ENCODE results near the gene DNER. TPM values are rescaled to one million over a fixed set of nuclear protein-coding genes. Genes with fewer than 3 reads are reported as not detected.
"Not testable (repeated sequence)": the region's sequence is repeated elsewhere in the genome, so short reads cannot be mapped to it uniquely, and the experiment has no call there.

DNER gene
- total RNA-seq, 1 donor from 2014 or later = 1.3 TPM

DNA sequence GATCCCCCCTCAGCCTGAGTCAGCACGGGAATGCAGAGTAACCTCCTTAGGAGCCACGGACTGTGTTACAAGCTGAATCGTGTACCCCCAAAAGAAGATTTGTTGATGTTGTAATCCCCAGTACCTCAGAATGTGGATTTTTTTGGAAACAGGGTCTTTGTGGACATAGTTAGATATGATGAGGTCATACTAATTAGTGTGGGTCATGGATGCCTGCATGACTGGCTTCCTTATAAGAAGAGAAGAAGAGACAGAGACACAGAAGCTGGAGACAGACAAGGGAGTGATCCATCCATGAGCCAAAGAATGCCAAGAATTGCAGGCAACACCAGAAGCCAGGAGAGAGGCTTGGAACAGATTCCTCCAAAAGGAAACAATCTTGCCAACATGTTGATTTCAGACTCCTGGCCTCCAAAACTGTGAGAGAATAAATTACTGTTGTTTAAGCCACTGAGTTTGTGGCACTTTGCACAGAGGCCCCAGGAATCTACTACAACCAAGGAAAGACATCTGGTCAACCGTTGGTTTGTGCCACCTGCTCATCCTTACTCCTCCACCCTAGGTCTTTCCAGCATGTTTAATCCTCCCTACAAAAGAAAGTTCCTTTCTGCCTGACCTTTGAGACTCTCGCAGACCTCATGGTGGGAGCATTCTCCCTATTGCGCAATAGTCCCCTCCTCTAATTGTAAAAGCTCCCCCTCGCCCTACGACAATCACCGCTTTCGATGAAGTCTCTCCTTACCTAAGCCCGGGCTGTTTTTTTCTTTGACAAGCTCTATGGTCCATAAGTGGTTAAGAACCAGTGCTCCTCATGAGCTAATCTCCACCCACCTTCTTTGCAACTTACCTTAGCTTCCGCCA, 91.6 kb downstream of the DNER start:
- no peak for DNase-seq (ENCODE audit: low spot score)

DNA sequence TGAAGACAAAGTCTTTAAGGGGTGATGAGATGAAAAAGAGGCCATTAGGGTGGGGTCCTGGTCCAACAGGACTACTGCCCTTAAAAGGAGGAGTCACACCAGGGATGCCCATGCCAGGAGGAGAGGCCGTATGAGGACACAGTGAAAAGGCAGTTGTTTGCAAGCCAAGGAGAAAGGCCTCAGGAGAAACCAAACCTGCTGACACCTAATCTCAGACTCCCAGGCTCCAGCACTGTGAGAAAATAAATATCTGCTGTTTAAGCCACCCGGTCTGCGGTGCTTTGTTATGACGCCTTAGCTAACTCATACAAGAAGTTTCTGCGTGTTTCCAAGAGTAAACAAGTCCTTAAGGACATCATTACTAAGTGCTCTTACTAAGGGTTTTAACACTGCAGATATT, 93.6 kb downstream of the DNER start:
- no peak for DNase-seq (ENCODE audit: low spot score)

DNA sequence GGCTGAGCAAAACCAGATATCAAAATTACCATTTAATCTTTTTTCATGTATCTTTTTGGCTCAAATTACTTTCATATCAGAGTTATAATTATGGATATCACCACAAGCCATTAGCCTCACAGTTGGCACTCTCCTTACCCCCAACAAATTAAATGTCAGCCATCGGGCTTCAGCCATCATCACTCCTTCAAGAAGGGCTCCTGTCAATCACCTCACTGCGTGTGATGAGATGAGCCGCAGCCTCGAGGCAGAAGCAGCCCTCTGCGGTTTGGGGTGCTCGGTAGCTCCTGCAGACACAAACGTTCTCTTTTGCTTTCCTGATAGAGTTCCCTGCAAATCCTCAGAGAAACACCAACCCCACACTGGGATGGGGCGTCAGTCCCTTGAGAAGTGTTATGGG, 94.1 kb downstream of the DNER start:
- DNase-seq (ENCODE audit: low spot score) = no peak

DNA sequence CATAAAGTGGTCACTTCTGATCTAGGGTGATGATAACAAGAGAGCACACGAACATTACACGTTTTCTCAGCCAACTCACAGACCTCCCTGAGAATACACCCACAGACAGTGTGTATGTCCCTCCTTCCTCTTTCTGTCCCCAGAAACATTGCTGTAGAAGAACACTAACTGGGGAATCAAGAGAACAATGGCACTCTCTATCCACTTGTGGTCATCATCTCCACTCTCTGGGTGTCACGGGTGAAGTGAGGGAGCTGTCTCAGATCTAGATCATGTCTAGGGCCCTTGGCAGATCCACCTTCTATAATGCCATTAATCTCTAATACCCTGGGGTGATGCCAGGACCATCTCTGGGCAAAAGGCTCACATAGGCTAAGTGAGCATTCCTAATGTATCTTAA, 97.9 kb downstream of the DNER start:
- DNase-seq (ENCODE audit: low spot score) = no peak

DNA sequence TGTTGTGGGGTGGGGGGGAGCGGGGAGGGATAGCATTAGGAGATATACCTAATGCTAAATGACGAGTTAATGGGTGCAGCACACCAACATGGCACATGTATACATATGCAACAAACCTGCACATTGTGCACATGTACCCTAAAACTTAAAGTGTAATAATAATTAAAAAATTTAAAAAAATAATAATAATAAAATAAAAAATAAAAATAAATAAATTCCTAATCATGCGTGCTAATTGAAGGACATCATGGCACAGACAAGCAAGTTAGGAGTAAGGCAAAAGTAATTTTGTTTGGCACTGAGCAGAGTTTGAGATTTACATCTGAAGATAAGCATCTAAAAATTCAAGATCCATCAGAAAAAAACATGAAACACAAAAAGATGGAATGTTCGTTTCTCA, 100.3 kb downstream of the DNER start:
- DNase-seq (ENCODE audit: low spot score) = not testable (repeated sequence)

DNA sequence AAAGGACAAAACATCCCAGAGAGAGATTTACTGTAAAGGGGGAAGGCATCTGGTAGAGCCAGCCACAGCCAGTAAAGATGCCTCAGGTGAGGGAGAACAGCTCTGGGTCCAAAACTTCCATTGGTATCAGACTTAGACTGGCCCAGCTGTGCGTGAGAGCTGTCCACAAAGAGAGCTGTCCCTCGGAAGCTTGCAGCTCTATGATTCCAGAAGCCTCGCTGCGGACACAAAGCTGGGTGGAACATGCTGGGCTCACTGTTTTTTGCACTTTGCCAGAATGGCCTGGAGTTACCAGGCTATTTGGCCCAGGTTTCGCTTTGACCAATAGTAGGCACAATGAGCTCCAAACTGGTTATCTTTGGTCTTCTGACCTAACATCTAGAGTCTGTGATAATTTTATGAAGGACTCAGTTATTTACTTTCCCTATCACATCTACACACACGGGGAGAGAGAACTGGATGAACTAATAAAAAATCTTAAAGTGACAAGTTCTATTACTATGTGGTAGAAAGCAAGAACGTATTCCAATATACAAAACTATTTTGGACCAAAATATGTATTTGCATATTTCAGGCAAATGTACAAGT, 101.9 kb downstream of the DNER start:
- no peak for DNase-seq (ENCODE audit: low spot score)

DNA sequence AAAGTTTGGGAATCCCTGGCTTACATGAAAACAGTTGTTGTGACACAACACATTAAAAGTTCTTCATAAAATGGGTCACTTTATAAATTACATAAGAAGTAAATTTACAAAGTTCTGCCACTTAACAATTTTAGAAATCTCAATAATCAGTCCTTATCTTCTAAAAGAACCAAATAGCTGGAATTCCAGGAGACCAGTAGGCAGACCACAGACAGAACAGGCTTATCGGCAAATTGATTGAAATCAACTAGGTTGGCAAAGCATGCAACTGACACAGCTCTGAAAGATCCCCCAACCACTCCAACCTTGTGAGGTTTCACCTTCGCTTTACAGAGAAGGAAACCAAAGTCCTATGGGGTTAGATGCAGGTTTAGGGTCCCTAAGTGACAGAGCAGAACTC, 103.0 kb downstream of the DNER start:
- DNase-seq (ENCODE audit: low spot score) = no peak

DNA sequence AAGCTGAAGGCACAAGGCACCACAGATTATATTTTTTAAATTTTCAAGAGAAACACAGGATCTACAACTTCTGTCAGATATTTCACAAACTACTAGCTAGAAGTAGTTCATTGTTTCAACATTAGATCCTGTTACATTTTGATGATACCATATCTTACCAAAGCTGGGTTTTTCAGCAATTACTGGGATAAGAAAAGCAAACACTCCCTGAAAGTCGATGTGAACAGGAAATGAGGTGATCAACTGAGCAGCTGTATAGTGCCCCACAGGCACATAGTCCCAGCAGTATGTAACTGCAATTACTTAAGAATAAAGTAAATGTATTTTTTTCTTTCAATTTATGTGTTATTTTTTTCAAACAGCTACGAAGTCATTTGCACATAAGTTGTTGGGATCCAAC, 103.5 kb downstream of the DNER start:
- DNase-seq (ENCODE audit: low spot score) = no peak

DNA sequence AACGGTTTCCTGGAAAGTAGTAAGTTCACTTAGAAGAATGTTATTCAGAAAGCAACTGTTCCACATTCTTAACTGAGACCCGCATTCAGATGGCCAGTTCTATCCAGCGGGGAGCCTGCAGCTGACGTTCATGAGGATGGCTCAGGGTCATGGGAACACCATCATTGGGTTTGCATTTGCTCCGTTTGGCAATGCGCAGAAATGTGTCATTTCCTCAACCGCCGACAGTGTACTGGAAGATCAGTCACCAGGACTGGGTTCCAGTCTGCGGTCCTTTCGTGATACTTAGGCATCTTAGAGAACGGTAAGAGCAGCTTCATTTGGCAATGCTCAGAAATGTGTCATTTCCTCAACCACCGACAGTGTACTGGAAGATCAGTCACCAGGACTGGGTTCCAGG, 104.0 kb downstream of the DNER start:
- no peak for DNase-seq (ENCODE audit: low spot score)

DNA sequence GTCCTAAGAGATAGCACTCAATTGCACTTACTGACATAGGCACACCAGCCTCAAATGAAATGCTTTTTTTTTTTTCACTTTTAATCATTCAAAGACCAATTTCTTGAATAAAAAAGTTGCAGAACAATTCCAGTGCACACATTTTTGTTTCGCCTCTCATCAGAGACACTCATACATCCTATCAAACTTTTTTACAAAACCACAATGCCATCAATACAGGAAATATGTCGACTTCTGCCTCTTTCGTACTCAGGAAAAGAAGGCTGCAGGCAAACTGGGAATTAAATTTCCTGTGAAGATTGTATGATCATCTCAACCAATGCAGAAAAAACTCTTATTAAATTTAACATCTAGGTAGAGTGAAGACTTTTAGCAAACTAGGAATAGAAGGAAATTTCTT, 112.4 kb downstream of the DNER start:
- DNase-seq (ENCODE audit: low spot score) = no peak

DNA sequence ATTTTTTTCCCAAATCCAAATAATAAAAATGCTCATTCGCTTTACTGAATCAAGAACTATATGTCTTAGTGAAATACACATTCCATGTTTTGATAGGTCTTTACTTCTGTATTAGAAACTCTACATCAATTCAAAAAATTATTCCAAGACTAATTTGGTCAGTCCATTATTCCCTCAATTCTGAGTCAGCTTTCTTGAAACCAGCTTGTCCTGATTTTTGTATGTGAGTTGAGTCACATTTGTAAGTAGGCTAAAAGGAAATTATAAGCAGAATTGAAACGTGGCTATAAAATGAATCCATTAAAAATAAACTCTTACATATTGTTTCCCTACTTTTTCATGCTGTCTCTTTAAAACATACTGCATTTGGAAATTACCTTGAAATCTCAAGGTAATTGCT, 113.0 kb downstream of the DNER start:
- no peak for DNase-seq (ENCODE audit: low spot score)

DNA sequence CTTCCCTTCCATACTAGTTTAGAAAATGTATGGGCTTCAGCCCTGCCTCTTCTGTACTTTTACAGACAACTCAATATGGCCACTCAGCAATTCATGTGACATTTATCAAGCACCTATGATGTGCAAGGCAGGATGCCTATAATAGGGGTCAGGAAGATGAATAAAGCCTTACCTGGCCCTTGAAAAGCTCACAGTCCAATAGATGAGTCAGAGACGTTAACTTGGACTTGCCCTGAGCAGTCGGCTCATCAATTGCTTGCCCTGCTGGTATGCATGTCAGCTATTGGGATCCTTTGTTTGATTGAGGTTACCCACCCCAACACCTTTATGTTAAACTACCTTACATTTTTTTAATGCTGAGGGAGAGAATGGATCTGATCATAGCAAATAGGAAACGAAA, 116.1 kb downstream of the DNER start:
- DNase-seq (ENCODE audit: low spot score) = no peak

DNA sequence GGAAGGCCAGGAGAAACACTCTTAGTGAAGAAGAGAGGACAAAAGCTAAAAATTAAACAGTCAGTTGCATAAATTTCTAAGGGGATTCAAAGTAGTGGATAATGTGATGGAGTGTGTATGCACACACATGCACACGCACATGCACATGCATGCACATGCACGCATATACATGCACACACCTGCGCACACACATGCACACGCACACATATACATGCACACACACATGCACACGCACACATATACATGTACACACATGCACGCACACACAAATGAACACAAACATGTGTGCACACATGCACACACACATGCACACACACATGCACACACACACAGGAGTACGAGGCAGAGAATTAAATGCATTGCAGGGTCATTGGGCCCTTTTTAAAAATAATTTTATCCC, 117.6 kb downstream of the DNER start:
- DNase-seq (ENCODE audit: low spot score) = no peak

DNA sequence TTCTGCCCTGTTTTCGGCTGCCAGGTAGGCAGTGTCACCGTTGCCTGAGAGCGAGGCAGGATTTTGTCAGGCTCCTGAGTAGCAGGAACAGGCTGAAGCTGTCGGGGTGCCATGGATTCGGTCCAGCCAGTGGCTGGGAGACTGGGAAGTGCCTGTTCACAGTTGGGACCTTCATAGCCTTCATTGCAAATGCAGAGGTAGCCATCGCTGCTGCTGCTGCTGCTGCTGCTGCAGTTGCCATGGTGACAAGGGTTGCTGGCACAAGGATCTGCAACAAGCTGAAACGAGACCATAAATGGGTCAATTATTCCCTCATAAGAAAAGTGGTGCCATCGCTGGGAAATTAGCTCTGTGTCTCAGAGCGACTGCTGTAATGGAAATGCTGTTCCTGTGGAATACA, 122.7 kb downstream of the DNER start:
- no peak for DNase-seq (ENCODE audit: low spot score)

DNA sequence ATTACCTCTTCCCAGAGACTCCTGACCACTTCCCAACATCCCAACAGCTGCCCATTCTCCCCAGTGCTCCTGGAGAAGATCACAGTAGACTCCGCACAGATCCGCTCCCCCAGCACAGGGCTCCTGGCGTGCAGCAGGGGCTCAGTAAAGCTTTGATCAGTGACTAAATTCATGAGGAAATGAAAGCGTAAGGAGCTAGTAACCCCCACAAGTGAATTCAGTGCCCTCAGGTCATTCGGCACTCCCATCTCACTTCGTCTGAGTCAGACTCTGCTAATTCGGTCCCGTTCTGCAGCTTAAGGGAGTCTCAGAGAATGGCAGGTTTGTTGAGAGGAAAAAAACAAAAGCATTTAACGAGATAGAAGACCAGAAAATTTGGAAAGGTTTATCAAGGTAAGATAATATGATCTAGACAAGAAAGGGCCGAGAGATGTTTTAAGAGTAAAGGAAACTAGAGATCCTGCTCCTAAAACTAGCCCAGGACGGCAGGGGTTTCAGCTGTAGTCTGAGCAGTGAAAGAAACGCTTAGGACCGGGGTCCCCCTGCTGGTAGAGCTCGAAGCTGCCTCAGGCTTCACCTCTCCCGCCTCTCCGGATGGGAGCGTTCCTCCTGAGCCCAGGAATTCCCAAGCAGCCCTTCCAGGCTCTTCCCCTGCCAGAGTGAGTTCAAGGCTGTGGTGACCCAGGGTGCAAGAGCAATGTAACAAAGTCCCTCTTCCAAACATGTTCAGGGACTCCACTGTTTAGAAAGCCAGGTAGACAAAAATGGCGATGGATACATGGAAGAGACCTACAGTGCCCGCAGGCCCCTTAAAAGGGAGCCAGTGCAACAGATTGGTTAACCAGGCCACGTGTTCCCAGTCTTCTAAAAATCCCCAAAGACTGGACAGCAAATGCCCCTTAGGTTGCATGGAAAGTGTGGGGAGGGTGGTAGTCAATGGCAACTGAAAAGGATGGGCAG, 127.3 kb downstream of the DNER start:
- DNase-seq (ENCODE audit: low spot score) = no peak

DNA sequence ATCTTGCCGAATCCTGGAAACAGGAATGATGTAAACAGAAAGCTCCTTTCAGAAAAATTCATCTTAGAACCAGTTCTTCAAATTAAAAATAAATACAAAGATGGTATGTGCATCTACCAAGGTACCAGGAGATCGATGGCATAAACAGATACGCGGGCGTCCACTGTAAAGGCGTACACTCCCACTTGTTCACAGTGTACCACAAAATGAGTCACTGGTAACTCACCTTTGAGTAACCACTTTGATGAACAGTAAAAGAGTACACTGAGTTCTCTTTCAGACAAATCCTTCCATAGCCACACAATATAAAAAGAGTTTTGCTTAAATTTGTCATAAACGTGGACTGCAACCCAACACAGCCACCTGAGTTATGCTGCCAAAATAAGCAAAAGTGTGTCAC, 128.3 kb downstream of the DNER start:
- no peak for DNase-seq (ENCODE audit: low spot score)

DNA sequence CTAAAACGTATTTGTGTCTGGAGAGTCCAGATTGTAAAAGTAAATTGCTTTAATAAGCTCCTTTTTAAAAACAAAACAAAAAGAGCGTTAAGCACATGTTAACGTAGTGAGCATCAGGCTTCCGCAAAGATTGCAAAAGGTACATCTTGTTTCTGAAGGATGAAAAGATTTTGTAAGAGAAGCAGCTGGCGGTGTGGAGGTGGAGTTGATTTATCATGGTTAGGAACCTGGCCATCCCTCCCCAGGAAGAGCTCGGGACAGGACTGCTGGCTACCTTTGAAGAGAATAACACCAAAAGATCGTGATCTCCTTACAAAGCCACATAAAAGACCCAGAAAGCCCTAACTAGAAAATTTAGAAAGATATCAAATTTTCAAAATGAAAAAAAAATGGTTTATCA, 132.2 kb downstream of the DNER start:
- DNase-seq (ENCODE audit: low spot score) = no peak

DNA sequence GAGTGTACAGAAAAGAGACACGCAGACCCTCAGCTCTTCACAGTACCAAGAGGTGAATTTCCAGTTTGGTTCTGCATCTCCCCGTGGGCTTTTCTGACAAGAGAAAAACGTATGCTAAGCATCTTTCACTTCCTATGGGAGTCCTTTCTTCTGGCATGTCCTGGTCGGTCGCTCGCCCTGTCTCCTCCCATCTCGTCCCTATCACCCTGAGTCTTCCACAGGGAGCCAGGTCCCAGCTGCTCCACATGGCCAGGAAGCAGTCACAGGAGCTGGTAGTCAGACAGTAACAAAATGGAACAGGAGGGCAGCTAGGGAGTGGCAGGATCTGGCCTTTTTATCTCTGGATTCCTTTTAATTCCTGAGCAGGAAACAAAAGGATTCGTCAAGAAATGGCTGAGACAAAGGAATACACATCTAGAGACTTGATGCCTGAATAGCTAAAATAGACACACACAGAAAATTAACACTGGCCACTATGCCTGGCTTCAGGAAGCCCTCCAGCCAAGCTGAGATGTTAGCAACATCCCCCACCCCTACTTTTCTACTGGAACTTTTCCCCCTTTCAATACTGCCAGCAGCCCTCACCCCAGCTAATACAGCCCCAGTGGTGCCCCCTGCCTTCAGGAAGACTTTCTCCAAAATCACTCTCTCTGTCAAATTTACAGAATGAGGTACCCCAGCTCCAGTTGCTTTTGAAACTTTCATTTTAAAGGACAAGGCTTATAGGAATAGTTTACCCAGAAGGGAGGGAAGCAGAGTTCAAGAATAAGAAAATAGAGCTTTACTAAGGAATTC, 136.1 kb downstream of the DNER start:
- no peak for DNase-seq (ENCODE audit: low spot score)

DNA sequence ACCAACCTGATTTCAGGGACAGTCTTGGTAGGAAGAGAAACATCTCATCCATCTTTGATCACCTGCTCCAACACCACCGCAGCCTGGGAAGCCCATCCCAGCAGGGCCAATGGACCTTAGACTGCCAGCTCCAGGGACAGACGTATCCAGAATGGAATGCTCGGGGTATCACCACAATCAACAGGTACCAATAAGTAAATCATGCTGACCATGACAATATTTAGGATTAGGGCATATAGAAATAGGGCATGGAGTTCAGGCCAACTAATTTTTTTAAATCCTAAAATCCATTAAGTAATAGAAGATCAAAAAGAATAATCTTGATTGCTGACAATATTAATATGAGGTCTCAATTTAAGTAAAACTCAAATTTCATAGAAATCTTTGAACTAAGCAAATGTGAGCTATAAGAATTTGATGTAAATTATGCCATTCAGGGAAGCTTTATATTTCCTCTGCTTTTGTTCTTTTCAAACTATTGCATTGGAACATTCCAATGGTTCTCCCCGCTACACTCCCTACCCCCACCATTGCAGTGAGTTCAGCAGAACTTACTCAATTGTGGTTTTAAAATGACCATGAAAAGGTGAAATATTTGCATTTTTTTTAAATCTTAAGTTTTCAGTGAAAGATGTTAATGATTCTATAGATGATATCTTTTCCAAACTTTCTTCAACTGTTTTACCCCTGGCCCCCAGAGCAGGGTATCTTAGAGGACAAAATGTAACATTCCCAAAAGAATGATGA, 138.6 kb downstream of the DNER start:
- no peak for DNase-seq (ENCODE audit: low spot score)

DNA sequence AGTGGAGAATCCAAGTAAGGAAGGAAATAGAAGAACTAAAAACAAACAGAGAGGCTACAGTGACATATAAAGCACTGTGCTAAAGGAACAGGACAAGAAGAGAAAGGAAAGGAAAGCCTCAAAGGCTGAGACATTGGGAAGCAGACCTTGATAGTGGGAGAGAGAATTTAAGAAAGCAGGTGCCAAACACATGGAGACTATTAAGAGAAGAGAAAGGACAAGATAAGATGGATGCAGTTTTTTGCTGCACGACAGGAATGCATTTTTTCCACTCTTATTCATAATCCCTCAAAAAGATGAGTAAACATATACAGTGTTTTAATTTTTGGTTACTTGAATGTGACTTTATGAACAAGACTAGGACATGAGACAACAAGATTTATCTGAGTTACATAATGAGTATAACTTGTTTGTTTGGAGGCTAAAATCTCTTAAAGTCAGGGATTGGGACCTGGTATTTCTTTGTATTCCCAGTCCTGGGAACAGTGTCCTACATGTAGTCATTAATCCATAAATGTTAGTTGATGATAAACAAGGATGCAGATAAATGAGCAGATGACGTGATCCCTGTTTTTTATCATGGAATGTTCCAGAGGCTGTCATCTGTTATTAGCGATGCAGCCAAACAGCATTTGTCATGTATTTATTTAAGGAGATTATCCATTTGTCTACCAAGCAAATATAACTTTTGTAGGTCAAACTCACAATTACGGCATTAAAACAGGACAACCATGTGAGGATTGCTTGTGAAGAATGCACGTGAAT, 141.7 kb downstream of the DNER start:
- no peak for DNase-seq (ENCODE audit: low spot score)
